Transverse colon (tissue), 4 donors: ENCODE results near the gene PARP12.

Experiments
- CTCF ChIP-seq, 5 experiments: fragments of 200-600 bp in 3 of 5; fragments of 450-650 bp in 2 of 5; sonication (generic) in 3 of 5; IDR thresholded peaks; 1 replicate in 2 of 5; 2 replicates in 3 of 5; pipeline ENCODE4 v1.5.1; 2016 to 2017; ENCODE audit warnings: antibody characterized with exemption in 5 of 5, inconsistent platforms in 3 of 5, mild to moderate bottlenecking in 2 of 5, moderate library complexity in 1 of 5
- POLR2AphosphoS5 ChIP-seq, 3 donors: sonication (generic); formaldehyde crosslinking; IDR thresholded peaks; one replicate each; pipeline ENCODE4 v1.6.1; 2016; ENCODE audit warnings: antibody characterized with exemption in 3 of 3

GRCh38 chr7:140080919-140081318 is 18.2 kb upstream of the PARP12 start:
- TF ChIP-seq POLR2AphosphoS5 (IDR thresholded peaks at IDR 0.05) (no peak), CTCF (IDR thresholded peaks at IDR 0.05) (no peak)
